AG09309 (cell line): ENCODE measurements around the gene TRIM10.

Source experiments
- DNase-seq: peaks from one replicate; pipeline ENCODE4 v3.0.0-alpha.2; 2010; ENCODE audit warnings: low read depth
- H3K4me3 ChIP-seq: 2 replicates; pipeline ENCODE4 v1.5.1; 2011; ENCODE audit warnings: mild to moderate bottlenecking, low read depth, low read length, moderate library complexity; ENCODE audit not compliant: control insufficient read depth
- CTCF ChIP-seq: IDR thresholded peaks from 2 replicates; pipeline ENCODE4 v1.5.1; 2011; ENCODE audit warnings: mild to moderate bottlenecking, low read depth, low read length, inconsistent platforms; ENCODE audit not compliant: insufficient read depth, control insufficient read depth; ENCODE audit errors: missing control alignments

TRIM10 gene

GRCh38 chr6:30154061-30154460, 7.0 kb downstream of the TRIM10 start:
- DNase-seq: no peak
- no peak overlapping the region for H3K4me3 ChIP-seq
- TF ChIP-seq CTCF: no peak

- no peak overlapping the region for H3K4me3 ChIP-seq
- no peak for TF ChIP-seq CTCF
- DNase-seq: no peak
Observed at GRCh38 chr6:30152910-30153610, 8.0 kb downstream of the TRIM10 start.

- no peak overlapping the region for H3K4me3 ChIP-seq
- no peak for DNase-seq
- no peak for TF ChIP-seq CTCF
Observed at GRCh38 chr6:30152016-30152673, 8.9 kb downstream of the TRIM10 start.

- DNase-seq: no peak
- no peak overlapping the region for H3K4me3 ChIP-seq
- TF ChIP-seq CTCF: no peak
Observed at GRCh38 chr6:30151580-30151979, 9.4 kb downstream of the TRIM10 start.

- TF ChIP-seq CTCF: no peak
- no peak for DNase-seq
- H3K4me3 ChIP-seq: no peak overlapping the region
Observed at GRCh38 chr6:30150671-30151395, 10.2 kb downstream of the TRIM10 start.

- no peak for DNase-seq
- no peak for TF ChIP-seq CTCF
- no peak overlapping the region for H3K4me3 ChIP-seq
Observed at GRCh38 chr6:30149858-30150550, 11.0 kb downstream of the TRIM10 start.
